ENCODE data around the gene CDH4.

Gene CDH4

GRCh38 chr20:61985096-61985495, 733.0 kb downstream of the CDH4 start:
- Histone ChIP-seq H3K36me3 (ENCODE audit: control insufficient read depth, insufficient read depth, low read length) (peaks cover 21% of the 10 kb centered on the region), H3K9ac (ENCODE audit: low read depth, low read length) (no peak overlapping the region), H3K27me3 (ENCODE audit: control insufficient read depth, insufficient read depth, low read length) (no peaks in the 10 kb centered on the region), H3K4me1 (ENCODE audit: control insufficient read depth, insufficient read depth, low read length) (no peaks in the 10 kb centered on the region), H3K4me3 (ENCODE audit: low read depth, low read length) (no peak overlapping the region), H3K9me3 (ENCODE audit: control insufficient read depth, insufficient read depth, low read length) (no peaks in the 10 kb centered on the region)

- Histone ChIP-seq H3K9ac (ENCODE audit: low read depth, low read length) (no peak overlapping the region), H3K4me1 (ENCODE audit: control insufficient read depth, insufficient read depth, low read length) (no peaks in the 10 kb centered on the region), H3K36me3 (ENCODE audit: control insufficient read depth, insufficient read depth, low read length) (peaks cover 20% of the 10 kb centered on the region), H3K27me3 (ENCODE audit: control insufficient read depth, insufficient read depth, low read length) (no peaks in the 10 kb centered on the region), H3K4me3 (ENCODE audit: low read depth, low read length) (no peak overlapping the region), H3K9me3 (ENCODE audit: control insufficient read depth, insufficient read depth, low read length) (no peaks in the 10 kb centered on the region)
Observed at GRCh38 chr20:61986762-61987321, 734.8 kb downstream of the CDH4 start.

GRCh38 chr20:61988665-61989064, 736.6 kb downstream of the CDH4 start:
- no peaks in the 10 kb centered on the region for H3K4me1 ChIP-seq (ENCODE audit: control insufficient read depth, insufficient read depth, low read length)
- H3K4me3 ChIP-seq (ENCODE audit: low read depth, low read length), result no peak overlapping the region
- no peak overlapping the region for H3K9ac ChIP-seq (ENCODE audit: low read depth, low read length)
- no peaks in the 10 kb centered on the region for H3K9me3 ChIP-seq (ENCODE audit: control insufficient read depth, insufficient read depth, low read length)
- H3K27me3 ChIP-seq (ENCODE audit: control insufficient read depth, insufficient read depth, low read length), result no peaks in the 10 kb centered on the region
- H3K36me3 ChIP-seq (ENCODE audit: control insufficient read depth, insufficient read depth, low read length), result peaks cover 32% of the 10 kb centered on the region

GRCh38 chr20:61989741-61990140, 737.7 kb downstream of the CDH4 start:
- no peaks in the 10 kb centered on the region for H3K4me1 ChIP-seq (ENCODE audit: control insufficient read depth, insufficient read depth, low read length)
- H3K9ac ChIP-seq (ENCODE audit: low read depth, low read length), result no peak overlapping the region
- peaks cover 33% of the 10 kb centered on the region for H3K36me3 ChIP-seq (ENCODE audit: control insufficient read depth, insufficient read depth, low read length)
- no peak overlapping the region for H3K4me3 ChIP-seq (ENCODE audit: low read depth, low read length)
- no peaks in the 10 kb centered on the region for H3K27me3 ChIP-seq (ENCODE audit: control insufficient read depth, insufficient read depth, low read length)
- H3K9me3 ChIP-seq (ENCODE audit: control insufficient read depth, insufficient read depth, low read length), result no peaks in the 10 kb centered on the region
